ENCODE results near the gene PASD1. TPM values are rescaled to one million over a fixed set of nuclear protein-coding genes. Genes with fewer than 3 reads are reported as not detected.

The PASD1 gene
- total RNA-seq, 2 donors from 2014 or later = not detected

- Histone ChIP-seq H3K4me1 (no peaks in the 10 kb centered on the region), H3K4me3 (no peak overlapping the region), H3K27me3 (no peaks in the 10 kb centered on the region), H3K36me3 (no peaks in the 10 kb centered on the region), H3K9me3 (no peaks in the 10 kb centered on the region), H3K27ac (no peak overlapping the region)
- no peak for DNase-seq (ENCODE audit: low spot score)
- no peak for TF ChIP-seq CTCF (IDR thresholded peaks at IDR 0.05)
Measured at GRCh38 chrX:151675121-151675746, 111.8 kb downstream of the PASD1 start.

DNA sequence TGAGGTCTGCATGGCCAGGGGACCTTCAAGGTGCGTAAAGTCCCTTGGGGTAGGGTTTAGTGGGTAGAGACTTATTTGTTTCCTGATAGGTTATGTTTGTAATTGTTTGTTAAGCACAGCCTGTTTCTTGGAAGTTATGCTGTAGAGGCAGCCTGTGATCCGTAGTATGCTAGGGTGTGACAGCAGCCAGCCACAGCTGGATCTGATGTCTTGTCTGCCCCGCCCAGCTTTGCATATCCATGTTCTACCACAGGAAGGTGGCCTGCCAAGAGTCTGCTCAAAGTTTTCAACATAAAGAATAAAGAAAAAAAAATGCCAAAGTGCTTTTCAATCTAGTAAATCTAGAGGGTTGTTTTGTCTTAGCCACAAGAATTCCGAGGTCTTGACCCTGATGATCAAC, 112.7 kb downstream of the PASD1 start:
- TF ChIP-seq CTCF (IDR thresholded peaks at IDR 0.05) = no peak
- Histone ChIP-seq H3K36me3 (no peaks in the 10 kb centered on the region), H3K27me3 (no peaks in the 10 kb centered on the region), H3K9me3 (no peaks in the 10 kb centered on the region), H3K4me3 (no peak overlapping the region), H3K4me1 (no peaks in the 10 kb centered on the region), H3K27ac (no peak overlapping the region)
- no peak for DNase-seq (ENCODE audit: low spot score)

DNA sequence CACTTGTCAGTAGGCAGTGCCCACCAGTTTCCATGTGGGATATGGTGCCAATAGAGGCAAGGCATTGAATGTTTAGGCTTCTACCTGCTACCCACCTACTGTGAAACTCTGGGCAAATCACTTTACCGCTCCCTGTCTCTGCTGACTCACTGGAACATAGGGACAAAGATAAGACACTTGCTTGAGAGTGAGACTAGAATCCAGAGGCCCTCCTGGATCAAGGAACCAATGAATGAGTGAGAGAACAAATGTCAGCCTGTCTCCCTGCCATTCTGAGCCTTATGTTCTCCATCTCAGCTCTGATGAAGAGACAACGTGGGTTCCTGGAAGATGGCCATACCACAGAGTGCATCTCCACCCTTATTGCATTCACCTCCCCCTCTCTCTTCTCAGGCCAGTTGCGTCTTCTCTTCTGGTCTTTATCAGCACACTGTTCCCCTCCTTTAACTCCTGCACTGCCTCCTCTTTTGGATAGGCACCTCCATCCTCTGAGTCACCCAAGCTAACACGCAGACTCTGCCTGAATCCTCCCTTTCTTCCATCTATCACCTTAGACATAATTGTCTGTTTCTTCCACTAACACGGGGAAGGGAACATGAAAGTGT, 116.4 kb downstream of the PASD1 start:
- TF ChIP-seq CTCF (IDR thresholded peaks at IDR 0.05) = no peak
- no peak for DNase-seq (ENCODE audit: low spot score)
- H3K27me3 ChIP-seq = no peaks in the 10 kb centered on the region
- H3K27ac ChIP-seq = no peak overlapping the region
- no peaks in the 10 kb centered on the region for H3K36me3 ChIP-seq
- no peak overlapping the region for H3K4me3 ChIP-seq
- H3K9me3 ChIP-seq = no peaks in the 10 kb centered on the region
- no peaks in the 10 kb centered on the region for H3K4me1 ChIP-seq

DNA sequence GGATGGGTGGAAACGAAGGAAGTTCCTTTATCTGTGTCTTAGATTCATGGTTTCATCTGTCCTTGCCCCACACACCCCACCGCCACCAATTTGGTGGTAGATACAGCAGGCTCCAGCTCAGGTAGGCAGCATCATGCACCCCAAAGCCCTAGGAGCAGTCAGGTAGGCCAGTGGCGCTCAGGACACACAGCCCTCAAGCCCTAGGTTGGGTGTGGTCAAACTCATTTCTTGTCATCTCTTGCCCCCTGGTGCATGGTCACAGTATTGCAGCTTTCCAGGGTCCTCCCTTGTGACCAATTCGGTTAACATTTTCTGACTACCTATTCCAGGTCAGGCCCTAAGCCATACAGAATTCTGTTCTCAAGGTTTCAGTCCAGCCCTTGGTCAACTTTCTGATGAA, 117.3 kb downstream of the PASD1 start:
- no peak for DNase-seq (ENCODE audit: low spot score)
- Histone ChIP-seq H3K27ac (no peak overlapping the region), H3K36me3 (no peaks in the 10 kb centered on the region), H3K9me3 (no peaks in the 10 kb centered on the region), H3K27me3 (no peaks in the 10 kb centered on the region), H3K4me3 (no peak overlapping the region), H3K4me1 (no peaks in the 10 kb centered on the region)
- peak; percentile 34 to 70 for TF ChIP-seq CTCF (IDR thresholded peaks at IDR 0.05)

GRCh38 chrX:151687635-151688034, 124.2 kb downstream of the PASD1 start:
- no peak overlapping the region for H3K4me3 ChIP-seq
- no peaks in the 10 kb centered on the region for H3K36me3 ChIP-seq
- TF ChIP-seq CTCF (IDR thresholded peaks at IDR 0.05) = no peak
- H3K27me3 ChIP-seq = no peaks in the 10 kb centered on the region
- H3K9me3 ChIP-seq = no peaks in the 10 kb centered on the region
- DNase-seq (ENCODE audit: low spot score) = peak; percentile 38
- H3K4me1 ChIP-seq = no peaks in the 10 kb centered on the region
- H3K27ac ChIP-seq = no peak overlapping the region

GRCh38 chrX:151688695-151689094, 125.2 kb downstream of the PASD1 start:
- H3K4me3 ChIP-seq = no peak overlapping the region
- DNase-seq (ENCODE audit: low spot score) = no peak

More at GRCh38 chrX:151688695-151689094, 125.2 kb downstream of the PASD1 start:
- no peaks in the 10 kb centered on the region for H3K4me1 ChIP-seq
- no peak overlapping the region for H3K27ac ChIP-seq
- no peaks in the 10 kb centered on the region for H3K27me3 ChIP-seq
- no peak for TF ChIP-seq CTCF (IDR thresholded peaks at IDR 0.05)
- no peaks in the 10 kb centered on the region for H3K36me3 ChIP-seq
- H3K9me3 ChIP-seq = no peaks in the 10 kb centered on the region

Data from right atrium auricular region (tissue), 2 donors.